H1 (cell line): ENCODE data around the gene MYOZ2. TPM values are rescaled to one million over a fixed set of nuclear protein-coding genes. Genes with fewer than 3 reads are reported as not detected.

ENCODE experiments used
- CTCF ChIA-PET: fragments of 300-600 bp; sonication (Branson Sonifier 250); formaldehyde crosslinking; loops from one replicate; lab custom pipeline; 2021; ENCODE audit not compliant: partially characterized antibody; lab: Charles Lee
- POLR2A ChIA-PET: fragments of 300-600 bp; sonication (Branson Sonifier 250); formaldehyde crosslinking; loops from one replicate; lab custom pipeline; 2021; ENCODE audit warnings: inconsistent platforms; ENCODE audit not compliant: partially characterized antibody; lab: Charles Lee
- DNase-seq, 2 experiments: peaks; one replicate each; pipeline versions ENCODE4 v3.0.0 to v3.0.0-alpha.2; 2010 to 2022; ENCODE audit warnings: low spot score in 2 of 2, low read depth in 1 of 2, mixed read lengths in 1 of 2
- FAIRE-seq: peaks from 2 replicates; lab custom pipeline; 2011; peaks lifted over from hg19 to GRCh38; lab: Jason Lieb, UNC
- H2AFZ ChIP-seq: 2 replicates; pipeline ENCODE4 v1.8.1; 2012; ENCODE audit warnings: low read length, inconsistent platforms
- H2AK5ac ChIP-seq: 2 replicates; pipeline ENCODE4 v1.6.1; 2013; ENCODE audit warnings: low read depth, low read length
- H2BK120ac ChIP-seq: replicated peaks from 2 replicates; pipeline ENCODE3; 2013; ENCODE audit warnings: low read depth, low read length, inconsistent platforms
- H2BK12ac ChIP-seq: 2 replicates; pipeline ENCODE4 v1.6.1; 2013; ENCODE audit warnings: low read depth, low read length
- H2BK15ac ChIP-seq: 2 replicates; pipeline ENCODE4 v1.6.1; 2013; ENCODE audit warnings: low read length
- H2BK20ac ChIP-seq: 2 replicates; pipeline ENCODE4 v1.6.1; 2013; ENCODE audit warnings: low read length
- H2BK5ac ChIP-seq: 2 replicates; pipeline ENCODE4 v1.6.1; 2013; ENCODE audit warnings: low read depth, low read length
- H3K14ac ChIP-seq: 2 replicates; pipeline ENCODE4 v1.6.1; 2013; ENCODE audit warnings: inconsistent platforms; ENCODE audit not compliant: insufficient read length
- H3K18ac ChIP-seq: 2 replicates; pipeline ENCODE4 v1.6.1; 2013; ENCODE audit warnings: low read length; ENCODE audit errors: extremely low read depth
- H3K23ac ChIP-seq: 2 replicates; pipeline ENCODE4 v1.6.1; 2013; ENCODE audit warnings: inconsistent platforms; ENCODE audit not compliant: insufficient read length
- H3K23me2 ChIP-seq: 2 replicates; pipeline ENCODE4 v1.6.1; 2013; ENCODE audit warnings: low read depth, low read length
- H3K27ac ChIP-seq: 2 replicates; pipeline ENCODE4 v1.6.1; 2011; ENCODE audit warnings: low read depth, low read length, inconsistent platforms
- H3K27me3 ChIP-seq, 4 experiments: replicated peaks in 1 of 4; 1 replicate in 1 of 4; 2 replicates in 3 of 4; pipeline versions ENCODE4 v1.6.1 to v1.8.1; 2011 to 2013; ENCODE audit warnings: low read length in 3 of 4, mild to moderate bottlenecking in 3 of 4, inconsistent platforms in 2 of 4, mixed read lengths in 2 of 4, moderate library complexity in 1 of 4; ENCODE audit not compliant: control insufficient read depth in 3 of 4, insufficient read depth in 3 of 4; ENCODE audit errors: extremely low read depth in 1 of 4
- H3K36me3 ChIP-seq, 4 experiments: 2 replicates each; pipeline versions ENCODE4 v1.6.1 to v1.8.1; 2011 to 2013; ENCODE audit warnings: mild to moderate bottlenecking in 4 of 4, low read length in 3 of 4, moderate library complexity in 2 of 4, control low read depth in 1 of 4, inconsistent platforms in 1 of 4; ENCODE audit not compliant: insufficient read depth in 4 of 4, control insufficient read depth in 2 of 4
- H3K4ac ChIP-seq: replicated peaks from 2 replicates; pipeline ENCODE3; 2013; ENCODE audit warnings: low read length, low read depth, mixed read lengths, inconsistent platforms; ENCODE audit not compliant: insufficient read length
- H3K4me1 ChIP-seq, 4 experiments: replicated peaks in 1 of 4; 1 replicate in 1 of 4; 2 replicates in 3 of 4; pipeline versions ENCODE4 v1.6.1 to v1.8.1; 2011 to 2013; ENCODE audit warnings: low read length in 3 of 4, inconsistent platforms in 2 of 4, mixed read lengths in 1 of 4; ENCODE audit not compliant: insufficient read depth in 4 of 4, control insufficient read depth in 3 of 4
- H3K4me2 ChIP-seq, 2 experiments: 2 replicates each; pipeline versions ENCODE4 v1.6.1 to v1.8.1; 2011 to 2013; ENCODE audit warnings: low read depth in 2 of 2, low read length in 2 of 2, control low read depth in 1 of 2, inconsistent platforms in 1 of 2, mild to moderate bottlenecking in 1 of 2; ENCODE audit not compliant: insufficient read depth in 1 of 2
- H3K4me3 ChIP-seq, 4 experiments: fragments of 200-600, 300-600 bp in 1 of 4; sonication (generic), shearing (Covaris generic), sonication (Bioruptor Twin) in 1 of 4; 2 replicates each; pipeline versions ENCODE4 v1.5.1 to v1.8.1; 2011 to 2016; ENCODE audit warnings: low read length in 4 of 4, low read depth in 3 of 4, control low read depth in 2 of 4, inconsistent platforms in 2 of 4, mild to moderate bottlenecking in 2 of 4, mixed read lengths in 1 of 4, moderate library complexity in 1 of 4; ENCODE audit not compliant: insufficient read depth in 2 of 4; ENCODE audit errors: extremely low read depth in 1 of 4
- H3K56ac ChIP-seq: replicated peaks from 2 replicates; pipeline ENCODE3; 2013; ENCODE audit warnings: low read depth, mild to moderate bottlenecking, mixed read lengths, low read length, inconsistent platforms; ENCODE audit not compliant: insufficient read length
- H3K79me1 ChIP-seq: 2 replicates; pipeline ENCODE4 v1.6.1; 2013; ENCODE audit warnings: low read depth, low read length, control low read depth
- H3K79me2 ChIP-seq, 2 experiments: 2 replicates each; pipeline versions ENCODE4 v1.6.1 to v1.8.1; 2012 to 2013; ENCODE audit warnings: low read length in 2 of 2, mild to moderate bottlenecking in 2 of 2, inconsistent platforms in 1 of 2; ENCODE audit not compliant: insufficient read depth in 2 of 2, control insufficient read depth in 1 of 2
- H3K9ac ChIP-seq, 4 experiments: replicated peaks in 1 of 4; 1 replicate in 1 of 4; 2 replicates in 3 of 4; pipeline versions ENCODE4 v1.6.1 to v1.8.1; 2011 to 2013; ENCODE audit warnings: low read depth in 3 of 4, low read length in 3 of 4, control low read depth in 2 of 4, mild to moderate bottlenecking in 2 of 4, moderate library complexity in 2 of 4, inconsistent platforms in 1 of 4; ENCODE audit errors: extremely low read depth in 1 of 4
- H3K9me3 ChIP-seq, 2 experiments: 2 replicates each; pipeline versions ENCODE4 v1.6.1 to v1.8.1; 2012 to 2013; ENCODE audit warnings: mild to moderate bottlenecking in 2 of 2, moderate library complexity in 2 of 2, control low read depth in 1 of 2, inconsistent platforms in 1 of 2, low read depth in 1 of 2, low read length in 1 of 2, mixed read lengths in 1 of 2; ENCODE audit not compliant: insufficient read depth in 2 of 2
- H4K20me1 ChIP-seq, 2 experiments: replicated peaks in 1 of 2; 2 replicates each; pipeline versions ENCODE3 to v1.8.1; 2011 to 2013; ENCODE audit warnings: inconsistent platforms in 2 of 2, low read length in 2 of 2, mild to moderate bottlenecking in 1 of 2; ENCODE audit not compliant: insufficient read depth in 2 of 2, control insufficient read depth in 1 of 2
- H4K5ac ChIP-seq: 2 replicates; pipeline ENCODE4 v1.6.1; 2013; ENCODE audit warnings: low read length, low read depth, mixed read lengths, inconsistent platforms; ENCODE audit not compliant: insufficient read length
- H4K8ac ChIP-seq: 2 replicates; pipeline ENCODE4 v1.8.0; 2013; ENCODE audit warnings: mild to moderate bottlenecking, moderate library complexity, low read length, inconsistent platforms; ENCODE audit not compliant: insufficient read depth; ENCODE audit errors: extremely low read depth
- H4K91ac ChIP-seq: replicated peaks from 2 replicates; pipeline ENCODE3; 2013; ENCODE audit warnings: low read length, mixed read lengths, inconsistent platforms; ENCODE audit not compliant: insufficient read length
- ASH2L ChIP-seq: fragments of 200-600, 300-600 bp; sonication (generic); IDR thresholded peaks from one replicate; pipeline ENCODE4 v1.7.1; 2017; ENCODE audit warnings: low read length
- BCL11A ChIP-seq, 2 experiments: IDR thresholded peaks; one replicate each; pipeline ENCODE4 v1.6.1; 2011; ENCODE audit warnings: low read depth in 2 of 2, low read length in 2 of 2, mild to moderate bottlenecking in 2 of 2
- CBX8 ChIP-seq: fragments of 300-800, 300-1000 bp; sonication (generic); IDR thresholded peaks from 2 replicates; pipeline ENCODE4 v1.7.1; 2016; ENCODE audit warnings: low read depth, low read length, borderline replicate concordance
- CREB1 ChIP-seq: IDR thresholded peaks from 2 replicates; pipeline ENCODE4 v1.6.1; 2012; ENCODE audit warnings: inconsistent platforms
- EZH2 ChIP-seq: fragments of 200-600 bp; sonication (generic); IDR thresholded peaks from 2 replicates; pipeline ENCODE4 v1.7.1; 2012; ENCODE audit warnings: low read depth, mild to moderate bottlenecking, moderate library complexity, low read length, inconsistent platforms; ENCODE audit not compliant: severe bottlenecking
- JUN ChIP-seq: IDR thresholded peaks from 2 replicates; pipeline ENCODE4 v1.6.1; 2011; ENCODE audit warnings: low read depth, mild to moderate bottlenecking, improper control_type of control experiment, low read length
- KDM1A ChIP-seq: fragments of 200-600, 300-600 bp; sonication (generic); IDR thresholded peaks from 2 replicates; pipeline ENCODE4 v1.7.1; 2016; ENCODE audit warnings: mild to moderate bottlenecking, low read length, borderline replicate concordance
- MAFK ChIP-seq: IDR thresholded peaks from 2 replicates; pipeline ENCODE4 v1.6.1; 2012; ENCODE audit warnings: low read depth, mild to moderate bottlenecking, improper control_type of control experiment, low read length
- MAX ChIP-seq: IDR thresholded peaks from 2 replicates; pipeline ENCODE4 v1.6.1; 2012; ENCODE audit warnings: inconsistent platforms
- POLR2A ChIP-seq, 2 experiments: IDR thresholded peaks; 1 replicate in 1 of 2; 2 replicates in 1 of 2; pipeline ENCODE4 v1.6.1; 2011; ENCODE audit warnings: low read depth in 2 of 2, low read length in 2 of 2, mild to moderate bottlenecking in 2 of 2; ENCODE audit errors: control extremely low read depth in 1 of 2
- RBBP5 ChIP-seq: IDR thresholded peaks from 2 replicates; pipeline ENCODE4 v1.7.1; 2012; ENCODE audit warnings: low read depth, mild to moderate bottlenecking, inconsistent platforms, low read length, moderate library complexity, borderline replicate concordance
- RXRA ChIP-seq: IDR thresholded peaks from 2 replicates; pipeline ENCODE4 v1.6.1; 2011; ENCODE audit warnings: low read depth, mild to moderate bottlenecking, low read length, moderate library complexity; ENCODE audit not compliant: insufficient read depth
- SIN3A ChIP-seq, 2 experiments: IDR thresholded peaks in 1 of 2; conservative IDR thresholded peaks in 1 of 2; 2 replicates each; pipeline ENCODE4 v1.6.1; 2011 to 2012; ENCODE audit warnings: low read length in 2 of 2, improper control_type of control experiment in 1 of 2, low read depth in 1 of 2, mild to moderate bottlenecking in 1 of 2
- SIRT6 ChIP-seq: IDR thresholded peaks from one replicate; pipeline ENCODE4 v1.7.1; 2012; ENCODE audit warnings: low read length, inconsistent platforms
- SP4 ChIP-seq: IDR thresholded peaks from 2 replicates; pipeline ENCODE4 v1.6.1; 2012; ENCODE audit warnings: low read length, inconsistent platforms
- SUZ12 ChIP-seq: fragments of 200-600 bp; sonication (generic); IDR thresholded peaks from 2 replicates; pipeline ENCODE4 v1.6.1; 2012; ENCODE audit warnings: mild to moderate bottlenecking, inconsistent platforms, low read length, moderate library complexity, mixed read lengths
- TBP ChIP-seq: IDR thresholded peaks from 2 replicates; pipeline ENCODE4 v1.6.1; 2011; ENCODE audit warnings: low read depth, low read length, improper control_type of control experiment
- polyA plus RNA-seq, 7 experiments: library from polyadenylated mRNA; depleted of rRNA in 3 of 7; stranded (reverse) in 5 of 7; unstranded in 2 of 7; fragments of >200 nt in 5 of 7; fragments of 200-250 nt in 2 of 7; gene quantifications; 1 replicate in 5 of 7; 2 replicates in 1 of 7; 4 replicates in 1 of 7; pipeline versions ENCODE4 v1.2.1 to v1.2.3, GENCODE V29; 2011 to 2013; ENCODE audit warnings: missing spikeins in 2 of 7, mixed read lengths in 2 of 7
- total RNA-seq: library from RNA; stranded (reverse); fragmentation: NEBNext Ultra II Directional; extraction: Animal tissue kit (Norgen Biotek cat#: 25700); gene quantifications from 2 replicates; pipeline ENCODE4 v1.2.1, GENCODE V29; 2021

Gene MYOZ2
- total and polyA plus RNA-seq, 2 of the 8 experiments (the other 6 are each of a cell fraction or from before 2014, with no cell fraction given) = not detected

- Histone ChIP-seq H2AFZ (no peak overlapping the region), H3K4me3 (no peak overlapping the region), H3K27ac (no peak overlapping the region), H3K23ac (no peak overlapping the region), H4K8ac (no peak overlapping the region), H3K79me1 (peaks cover 3% of the 10 kb centered on the region; the same call in 1 of the 2 replicates), H2AK5ac (no peak overlapping the region), H3K4me2 (no peak overlapping the region), H3K56ac (no peak overlapping the region), H3K14ac (no peak overlapping the region), H2BK5ac (no peak overlapping the region), H4K20me1 (no peaks in the 10 kb centered on the region), H3K9ac (no peak overlapping the region), H2BK20ac (no peak overlapping the region), H4K91ac (no peak overlapping the region), H3K27me3 (no peaks in the 10 kb centered on the region), H3K4ac (no peak overlapping the region), H3K18ac (no peak overlapping the region), H3K36me3 (no peaks in the 10 kb centered on the region; a peak in 1 of 8 replicates), H3K79me2 (no peaks in the 10 kb centered on the region; a peak in 3 of 4 replicates), H4K5ac (no peak overlapping the region), H2BK120ac (no peak overlapping the region), H3K9me3 (no peaks in the 10 kb centered on the region), H3K23me2 (no peaks in the 10 kb centered on the region), H3K4me1 (no peaks in the 10 kb centered on the region), H2BK15ac (no peak overlapping the region), H2BK12ac (no peak overlapping the region)
- ChIA-PET POLR2A (interaction anchor here (1.0 kb wide), 1 partner anchor 21 kb away, joined by 4 read pairs; the partner anchor contains the start of gene USP53), CTCF (interaction anchor here (0.9 kb wide), 1 partner anchor 22 kb away, joined by 4 read pairs; no protein-coding TSS in a partner anchor)
- FAIRE-seq (no peak), DNase-seq (no peak)
- no peak for TF ChIP-seq BCL11A (IDR thresholded peaks at IDR 0.05; ENCODE audit: low read depth in 2 of 2, low read length in 2 of 2)
- TF ChIP-seq SIRT6 = no peak
- no peak for TF ChIP-seq SP4
- no peak for TF ChIP-seq EZH2
- TF ChIP-seq RBBP5 = no peak
- TF ChIP-seq MAFK = no peak
- TF ChIP-seq RXRA = no peak
- no peak for TF ChIP-seq MAX
- no peak for TF ChIP-seq CREB1
- no peak for TF ChIP-seq KDM1A
- no peak for TF ChIP-seq JUN
- no peak for TF ChIP-seq POLR2A (IDR thresholded peaks at IDR 0.05; ENCODE audit: control extremely low read depth in 1 of 2, low read depth in 2 of 2, low read length in 2 of 2)
- TF ChIP-seq SIN3A (conservative IDR thresholded peaks at IDR 0.05 in 1 of 2, IDR thresholded peaks at IDR 0.05 in 1 of 2; ENCODE audit: low read depth in 1 of 2, low read length in 2 of 2) = no peak
- TF ChIP-seq TBP = no peak
- no peak for TF ChIP-seq CBX8
- TF ChIP-seq SUZ12 = no peak
- no peak for TF ChIP-seq ASH2L
Observed at GRCh38 chr4:119233191-119233590, 97.6 kb downstream of the MYOZ2 start.
